OCI-LY1 (cell line): ENCODE measurements around the gene ISG20.

ENCODE experiments used
- H2AFZ ChIP-seq: fragments of 200-600 bp; sonication (generic), shearing (Covaris generic); 2 replicates; pipeline ENCODE4 v1.6.0; 2014; ENCODE audit warnings: antibody characterized with exemption, mild to moderate bottlenecking, low read length
- H3F3A ChIP-seq: fragments of 200-600 bp; sonication (generic), shearing (Covaris generic); 2 replicates; pipeline ENCODE4 v1.6.0; 2014; ENCODE audit warnings: mild to moderate bottlenecking, antibody characterized with exemption, low read length, moderate library complexity; ENCODE audit not compliant: insufficient read depth
- H3K27ac ChIP-seq: fragments of 200-600 bp; sonication (generic); 2 replicates; pipeline ENCODE4 v1.5.1; 2014; ENCODE audit warnings: low read length, mixed run types, mild to moderate bottlenecking, low read depth; ENCODE audit not compliant: poor library complexity, severe bottlenecking
- H3K27me3 ChIP-seq: fragments of 200-600 bp; sonication (generic); 2 replicates; pipeline ENCODE4 v1.6.0; 2014; ENCODE audit warnings: antibody characterized with exemption, mild to moderate bottlenecking, low read length, moderate library complexity; ENCODE audit not compliant: insufficient read depth
- H3K36me3 ChIP-seq: fragments of 200-600 bp; sonication (generic); 2 replicates; pipeline ENCODE4 v1.6.1; 2014; ENCODE audit warnings: mild to moderate bottlenecking, antibody characterized with exemption, low read length, moderate library complexity, mixed read lengths; ENCODE audit not compliant: insufficient read depth
- H3K4me1 ChIP-seq: fragments of 200-600 bp; sonication (generic); 2 replicates; pipeline ENCODE4 v1.5.1; 2014; ENCODE audit warnings: mild to moderate bottlenecking, low read length, moderate library complexity; ENCODE audit not compliant: insufficient read depth, severe bottlenecking
- H3K4me2 ChIP-seq: fragments of 200-600 bp; sonication (generic), shearing (Covaris generic); 2 replicates; pipeline ENCODE4 v1.6.1; 2014; ENCODE audit warnings: low read length
- H3K4me3 ChIP-seq: fragments of 200-600 bp; sonication (generic); 2 replicates; pipeline ENCODE4 v1.5.1; 2014; ENCODE audit warnings: low read length, low read depth, mild to moderate bottlenecking, mixed read lengths; ENCODE audit not compliant: poor library complexity, severe bottlenecking
- H3K79me2 ChIP-seq: fragments of 200-600 bp; shearing (Covaris generic); 2 replicates; pipeline ENCODE4 v1.6.1; 2016; ENCODE audit warnings: mixed run types, low read length, mixed read lengths; ENCODE audit not compliant: insufficient read depth
- H3K9ac ChIP-seq: fragments of 200-600 bp; sonication (generic), shearing (Covaris generic); 2 replicates; pipeline ENCODE4 v1.6.1; 2014; ENCODE audit warnings: mild to moderate bottlenecking, low read length, mixed read lengths
- H3K9me2 ChIP-seq: fragments of 200-600 bp; sonication (generic), shearing (Covaris generic); 2 replicates; pipeline ENCODE4 v1.6.1; 2014; ENCODE audit warnings: low read depth, mild to moderate bottlenecking, low read length, mixed read lengths
- H3K9me3 ChIP-seq: fragments of 200-600 bp; shearing (Covaris generic); 2 replicates; pipeline ENCODE4 v1.6.1; 2014; ENCODE audit warnings: low read length, mixed read lengths
- H4K20me1 ChIP-seq: fragments of 200-600 bp; sonication (generic), shearing (Covaris generic); 2 replicates; pipeline ENCODE4 v1.6.0; 2016; ENCODE audit warnings: mild to moderate bottlenecking, low read length; ENCODE audit not compliant: insufficient read depth
- EZH2 ChIP-seq: fragments of 200-600 bp; sonication (generic), shearing (Covaris generic); IDR thresholded peaks from 2 replicates; pipeline ENCODE4 v1.8.0; 2017; ENCODE audit warnings: borderline replicate concordance, mixed run types, mild to moderate bottlenecking, antibody characterized with exemption, low read length, moderate library complexity, mixed read lengths
- TF ChIP-seq, protein P1 (sequence below): fragments of 200-600 bp; sonication (generic), shearing (Covaris generic); IDR thresholded peaks from 2 replicates; pipeline ENCODE4 v1.5.1; 2017; ENCODE audit warnings: mild to moderate bottlenecking, antibody characterized with exemption, low read length, moderate library complexity, mixed read lengths

ISG20 gene

DNA sequence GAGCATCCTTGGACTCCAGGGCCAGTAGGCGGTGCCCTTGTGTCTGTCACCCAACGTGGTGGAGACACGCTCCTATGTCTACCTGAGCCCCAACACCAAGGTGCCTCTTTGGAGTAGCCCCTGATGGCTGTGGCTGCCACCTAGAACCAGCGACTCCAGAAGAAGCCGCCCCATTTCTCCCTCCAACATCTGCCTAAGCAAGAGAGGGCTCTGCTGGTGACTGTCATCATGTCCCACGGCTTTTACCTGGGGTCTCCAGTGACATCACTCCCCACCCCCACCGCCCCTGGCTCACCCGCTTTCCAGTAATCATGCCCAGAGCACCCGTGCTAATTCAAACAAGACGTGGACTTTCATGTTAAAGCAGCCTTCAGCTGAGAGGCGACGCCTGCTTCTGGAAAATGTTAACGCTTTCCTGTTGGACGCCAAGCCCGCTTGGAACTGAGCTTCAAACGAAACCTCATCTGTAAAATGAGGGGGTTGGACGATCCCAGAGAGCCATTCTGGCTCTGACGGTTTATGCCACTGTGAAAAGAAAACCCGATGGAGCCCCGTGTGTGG, 57.0 kb downstream of the ISG20 start:
- no peaks in the 10 kb centered on the region for H3K79me2 ChIP-seq

DNA sequence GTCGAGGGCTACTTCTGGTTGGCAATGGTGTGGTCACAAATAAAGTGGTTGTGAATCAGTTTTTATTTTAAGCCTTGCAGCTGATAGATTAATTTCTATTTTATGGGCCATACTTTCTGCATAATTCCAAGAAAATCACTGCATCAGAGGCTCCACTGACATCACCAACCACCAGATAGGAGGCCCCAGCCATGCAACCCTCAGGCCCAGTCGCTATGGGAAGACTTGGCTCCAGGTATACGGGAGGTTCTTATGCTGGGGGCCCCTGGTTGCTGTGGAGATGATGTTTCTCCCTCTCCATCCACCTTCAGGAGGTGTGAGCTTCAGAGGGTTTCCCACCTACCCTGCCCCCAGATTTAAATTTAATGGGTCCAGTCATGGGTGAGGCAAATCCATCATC, 57.4 kb downstream of the ISG20 start:
- TF ChIP-seq, protein P1, sequence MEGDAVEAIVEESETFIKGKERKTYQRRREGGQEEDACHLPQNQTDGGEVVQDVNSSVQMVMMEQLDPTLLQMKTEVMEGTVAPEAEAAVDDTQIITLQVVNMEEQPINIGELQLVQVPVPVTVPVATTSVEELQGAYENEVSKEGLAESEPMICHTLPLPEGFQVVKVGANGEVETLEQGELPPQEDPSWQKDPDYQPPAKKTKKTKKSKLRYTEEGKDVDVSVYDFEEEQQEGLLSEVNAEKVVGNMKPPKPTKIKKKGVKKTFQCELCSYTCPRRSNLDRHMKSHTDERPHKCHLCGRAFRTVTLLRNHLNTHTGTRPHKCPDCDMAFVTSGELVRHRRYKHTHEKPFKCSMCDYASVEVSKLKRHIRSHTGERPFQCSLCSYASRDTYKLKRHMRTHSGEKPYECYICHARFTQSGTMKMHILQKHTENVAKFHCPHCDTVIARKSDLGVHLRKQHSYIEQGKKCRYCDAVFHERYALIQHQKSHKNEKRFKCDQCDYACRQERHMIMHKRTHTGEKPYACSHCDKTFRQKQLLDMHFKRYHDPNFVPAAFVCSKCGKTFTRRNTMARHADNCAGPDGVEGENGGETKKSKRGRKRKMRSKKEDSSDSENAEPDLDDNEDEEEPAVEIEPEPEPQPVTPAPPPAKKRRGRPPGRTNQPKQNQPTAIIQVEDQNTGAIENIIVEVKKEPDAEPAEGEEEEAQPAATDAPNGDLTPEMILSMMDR = no peak
- no peak for TF ChIP-seq EZH2
- Histone ChIP-seq H3K4me3 (no peak overlapping the region), H4K20me1 (no peaks in the 10 kb centered on the region), H3F3A (no peaks in the 10 kb centered on the region), H3K9ac (no peak overlapping the region), H3K27ac (no peak overlapping the region), H3K27me3 (peaks cover 5% of the 10 kb centered on the region; the same call in 1 of the 2 replicates), H2AFZ (no peak overlapping the region), H3K9me3 (no peaks in the 10 kb centered on the region), H3K79me2 (no peaks in the 10 kb centered on the region), H3K36me3 (no peaks in the 10 kb centered on the region), H3K9me2 (no peaks in the 10 kb centered on the region), H3K4me2 (no peak overlapping the region), H3K4me1 (no peaks in the 10 kb centered on the region)

More for the DNA sequence above, 57.0 kb downstream of the ISG20 start:
- Histone ChIP-seq H3K27ac (no peak overlapping the region), H3K27me3 (peaks cover 5% of the 10 kb centered on the region; the same call in 1 of the 2 replicates), H3K4me2 (no peak overlapping the region), H3K9me3 (no peaks in the 10 kb centered on the region), H3K4me3 (no peak overlapping the region), H3F3A (no peaks in the 10 kb centered on the region), H3K4me1 (no peaks in the 10 kb centered on the region), H2AFZ (no peak overlapping the region), H3K9ac (no peak overlapping the region), H3K9me2 (no peaks in the 10 kb centered on the region), H4K20me1 (no peaks in the 10 kb centered on the region), H3K36me3 (no peaks in the 10 kb centered on the region)
- no peak for TF ChIP-seq EZH2
- TF ChIP-seq, protein P1 = no peak

DNA sequence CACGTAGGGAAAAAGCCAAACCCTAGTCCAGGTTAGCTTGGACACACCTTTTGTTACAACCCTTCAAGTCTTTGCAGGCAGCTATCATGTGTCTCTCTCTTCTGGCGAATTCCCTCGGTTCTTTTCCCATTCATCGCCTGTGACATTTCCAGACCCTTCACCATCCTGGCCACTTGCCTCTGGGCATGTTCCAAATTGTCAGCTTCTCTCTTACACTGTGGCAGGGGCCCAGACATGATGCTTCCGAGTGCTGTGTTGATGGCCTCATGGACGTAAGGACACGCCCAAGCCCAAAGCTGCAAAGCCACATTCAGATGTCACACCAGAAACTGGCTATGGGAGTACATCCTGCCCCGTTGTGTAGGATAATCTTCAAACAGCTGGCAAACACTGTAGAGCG, 58.5 kb downstream of the ISG20 start:
- H3K27me3 ChIP-seq = peaks cover 5% of the 10 kb centered on the region; the same call in 1 of the 2 replicates
- H3K9me2 ChIP-seq = no peaks in the 10 kb centered on the region
- H3K79me2 ChIP-seq = no peaks in the 10 kb centered on the region
- H3K27ac ChIP-seq = no peak overlapping the region
- H3K4me2 ChIP-seq = no peak overlapping the region
- H3K4me1 ChIP-seq = no peaks in the 10 kb centered on the region
- H3F3A ChIP-seq = no peaks in the 10 kb centered on the region
- TF ChIP-seq, protein P1 = no peak
- TF ChIP-seq EZH2 = no peak
- H3K9ac ChIP-seq = no peak overlapping the region
- no peak overlapping the region for H2AFZ ChIP-seq
- no peaks in the 10 kb centered on the region for H3K36me3 ChIP-seq
- no peak overlapping the region for H3K4me3 ChIP-seq
- H4K20me1 ChIP-seq = no peaks in the 10 kb centered on the region
- no peaks in the 10 kb centered on the region for H3K9me3 ChIP-seq
